Type B pancreatic cell (in vitro differentiated cells): ENCODE measurements around the gene C10orf90. TPM values are rescaled to one million over a fixed set of nuclear protein-coding genes. Genes with fewer than 3 reads are reported as not detected.

Source experiments
- DNase-seq: peaks from one replicate; pipeline ENCODE4 v3.0.0; 2021; ENCODE audit warnings: mixed read lengths; ENCODE audit not compliant: unreplicated experiment; ENCODE audit errors: extremely low spot score
- H3K27ac Mint-ChIP-seq: 2 replicates; pipeline ENCODE4 v1.8.0; 2021; ENCODE audit warnings: mild to moderate bottlenecking, mixed read lengths
- H3K27me3 Mint-ChIP-seq: 2 replicates; pipeline ENCODE4 v1.8.0; 2021; ENCODE audit warnings: mixed read lengths
- H3K36me3 Mint-ChIP-seq: 2 replicates; pipeline ENCODE4 v1.8.0; 2021; ENCODE audit warnings: mixed read lengths
- H3K4me1 Mint-ChIP-seq: one replicate; pipeline ENCODE4 v1.8.0; 2021; ENCODE audit warnings: mixed read lengths; ENCODE audit not compliant: unreplicated experiment
- H3K4me3 Mint-ChIP-seq: 2 replicates; pipeline ENCODE4 v1.8.0; 2021; ENCODE audit warnings: mild to moderate bottlenecking, mixed read lengths
- H3K9me3 Mint-ChIP-seq: 2 replicates; pipeline ENCODE4 v1.8.0; 2021; ENCODE audit warnings: mixed read lengths
- total RNA-seq: library from RNA; stranded (reverse); gene quantifications from 2 replicates; pipeline ENCODE4 v1.2.1, GENCODE V29; 2021; ENCODE audit warnings: low replicate concordance
- TF ChIP-seq, protein P1 (sequence below): fragments of 200-600 bp; sonication (generic); conservative IDR thresholded peaks from 2 replicates; pipeline ENCODE4 v1.5.0; 2021; ENCODE audit warnings: antibody characterized with exemption, mild to moderate bottlenecking

The C10orf90 gene
- total RNA-seq, 1 donor from 2014 or later = 1.5 TPM

DNA sequence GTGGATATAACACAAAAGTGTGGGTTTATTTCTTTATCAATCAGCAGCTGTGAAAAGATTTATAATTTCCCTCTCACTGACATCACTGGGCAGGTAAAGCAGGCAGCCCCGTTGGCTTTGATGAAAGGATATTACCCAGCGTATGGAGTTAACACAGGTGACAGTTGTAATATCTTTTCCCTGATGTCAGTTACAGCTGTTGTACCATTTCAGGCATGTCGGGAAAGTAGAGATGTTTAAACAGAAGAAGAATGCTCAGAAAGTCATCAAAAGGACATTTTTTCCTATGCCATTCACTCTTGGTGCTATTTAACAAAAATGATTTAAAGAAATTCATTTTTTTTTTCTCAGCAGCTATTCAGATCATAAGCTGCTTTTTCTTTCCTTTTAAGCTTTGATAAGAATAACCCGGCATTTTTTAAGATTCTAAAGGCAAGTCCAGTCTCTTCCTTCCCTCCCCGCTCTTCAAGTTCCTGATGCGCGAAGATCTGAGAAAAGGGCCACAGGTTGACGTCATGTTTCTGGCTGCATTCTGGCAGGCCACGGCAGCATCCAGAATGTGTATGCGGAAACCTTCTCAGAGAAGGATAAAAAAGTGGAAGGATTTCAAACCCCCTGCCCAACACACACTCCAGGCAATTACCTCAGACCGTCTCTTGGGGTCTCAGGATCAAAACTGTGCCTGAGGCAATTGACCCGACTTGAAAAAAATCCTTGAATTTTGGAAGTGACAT lies 249.8 kb downstream of the C10orf90 start:
- H3K27ac Mint-ChIP-seq = no peak overlapping the region
- H3K9me3 Mint-ChIP-seq = peaks cover 19% of the 10 kb centered on the region
- H3K4me1 Mint-ChIP-seq = peaks cover 16% of the 10 kb centered on the region
- DNase-seq = no peak
- TF ChIP-seq, protein P1, sequence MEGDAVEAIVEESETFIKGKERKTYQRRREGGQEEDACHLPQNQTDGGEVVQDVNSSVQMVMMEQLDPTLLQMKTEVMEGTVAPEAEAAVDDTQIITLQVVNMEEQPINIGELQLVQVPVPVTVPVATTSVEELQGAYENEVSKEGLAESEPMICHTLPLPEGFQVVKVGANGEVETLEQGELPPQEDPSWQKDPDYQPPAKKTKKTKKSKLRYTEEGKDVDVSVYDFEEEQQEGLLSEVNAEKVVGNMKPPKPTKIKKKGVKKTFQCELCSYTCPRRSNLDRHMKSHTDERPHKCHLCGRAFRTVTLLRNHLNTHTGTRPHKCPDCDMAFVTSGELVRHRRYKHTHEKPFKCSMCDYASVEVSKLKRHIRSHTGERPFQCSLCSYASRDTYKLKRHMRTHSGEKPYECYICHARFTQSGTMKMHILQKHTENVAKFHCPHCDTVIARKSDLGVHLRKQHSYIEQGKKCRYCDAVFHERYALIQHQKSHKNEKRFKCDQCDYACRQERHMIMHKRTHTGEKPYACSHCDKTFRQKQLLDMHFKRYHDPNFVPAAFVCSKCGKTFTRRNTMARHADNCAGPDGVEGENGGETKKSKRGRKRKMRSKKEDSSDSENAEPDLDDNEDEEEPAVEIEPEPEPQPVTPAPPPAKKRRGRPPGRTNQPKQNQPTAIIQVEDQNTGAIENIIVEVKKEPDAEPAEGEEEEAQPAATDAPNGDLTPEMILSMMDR = no peak
- no peak overlapping the region for H3K4me3 Mint-ChIP-seq
- H3K27me3 Mint-ChIP-seq = peaks cover 4% of the 10 kb centered on the region
- H3K36me3 Mint-ChIP-seq = peaks cover 3% of the 10 kb centered on the region

DNA sequence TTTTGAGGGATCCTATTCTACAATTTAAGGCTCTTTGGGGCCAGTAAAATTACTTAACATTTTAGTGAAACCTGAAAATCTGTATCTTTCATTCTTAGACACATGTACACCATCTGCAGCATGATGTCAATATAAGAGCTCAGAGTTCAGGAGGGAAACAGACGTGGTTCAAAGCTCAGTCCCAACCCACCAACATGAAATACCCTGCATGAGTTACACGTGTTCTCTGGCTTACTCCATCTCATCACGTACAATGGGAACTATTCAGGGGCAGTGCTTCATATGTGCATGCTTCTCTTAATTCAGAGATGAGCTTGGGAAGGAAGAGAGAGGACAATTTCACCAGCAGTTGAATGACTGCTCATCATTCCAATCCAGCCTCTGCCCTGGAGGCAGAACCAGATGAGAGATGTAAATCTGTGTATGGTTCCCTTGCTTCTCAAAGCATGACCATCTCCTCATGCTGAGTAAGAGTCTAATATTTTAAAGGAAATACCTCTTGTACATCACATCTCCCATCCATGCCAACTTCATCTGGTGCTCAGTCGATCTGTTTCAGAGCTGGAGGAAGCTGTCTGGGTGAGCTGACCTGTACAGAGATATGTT lies 253.2 kb downstream of the C10orf90 start:
- DNase-seq = no peak
- H3K4me3 Mint-ChIP-seq = no peak overlapping the region
- TF ChIP-seq, protein P1 = no peak
- H3K27ac Mint-ChIP-seq = no peak overlapping the region
- H3K4me1 Mint-ChIP-seq = peaks cover 16% of the 10 kb centered on the region
- no peaks in the 10 kb centered on the region for H3K36me3 Mint-ChIP-seq
- H3K9me3 Mint-ChIP-seq = peaks cover 4% of the 10 kb centered on the region
- H3K27me3 Mint-ChIP-seq = no peaks in the 10 kb centered on the region

- no peaks in the 10 kb centered on the region for H3K9me3 Mint-ChIP-seq
- no peak overlapping the region for H3K27ac Mint-ChIP-seq
- H3K4me3 Mint-ChIP-seq = no peak overlapping the region
- H3K4me1 Mint-ChIP-seq = peaks cover 18% of the 10 kb centered on the region
- DNase-seq = no peak
- peaks cover 12% of the 10 kb centered on the region for H3K27me3 Mint-ChIP-seq
- H3K36me3 Mint-ChIP-seq = no peaks in the 10 kb centered on the region
- TF ChIP-seq, protein P1 = no peak
Observed at GRCh38 chr10:126409821-126410220, 260.7 kb downstream of the C10orf90 start.

- peaks cover 12% of the 10 kb centered on the region for H3K27me3 Mint-ChIP-seq
- no peaks in the 10 kb centered on the region for H3K36me3 Mint-ChIP-seq
- DNase-seq = no peak
- no peak overlapping the region for H3K4me3 Mint-ChIP-seq
- H3K9me3 Mint-ChIP-seq = no peaks in the 10 kb centered on the region
- peaks cover 20% of the 10 kb centered on the region for H3K4me1 Mint-ChIP-seq
- no peak overlapping the region for H3K27ac Mint-ChIP-seq
- TF ChIP-seq, protein P1 = no peak
Observed at GRCh38 chr10:126408953-126409641, 261.4 kb downstream of the C10orf90 start.

DNA sequence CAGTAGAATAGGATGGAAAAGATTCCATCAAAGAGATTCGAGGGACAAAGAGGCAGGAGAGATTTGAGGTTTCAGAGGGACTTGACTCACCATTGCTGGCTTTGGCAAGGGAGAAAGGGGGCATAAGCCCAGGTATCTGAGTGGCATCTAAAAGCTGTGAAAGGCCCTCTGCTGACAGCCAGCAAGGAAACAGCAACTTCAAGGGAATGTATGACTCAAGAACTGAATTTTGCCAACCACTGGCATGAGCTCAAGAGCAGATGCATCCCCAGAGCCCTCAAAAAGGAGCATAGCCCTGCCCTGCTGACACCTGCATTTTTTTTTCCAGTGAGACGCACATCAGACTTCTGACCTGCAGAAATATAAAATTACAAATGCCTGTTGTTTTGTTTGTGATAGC lies 262.7 kb downstream of the C10orf90 start:
- Mint-ChIP-seq H3K27me3 (peaks cover 12% of the 10 kb centered on the region), H3K4me1 (peaks cover 29% of the 10 kb centered on the region)

More for the DNA sequence above, 262.7 kb downstream of the C10orf90 start:
- no peak for DNase-seq
- no peak overlapping the region for H3K27ac Mint-ChIP-seq
- no peaks in the 10 kb centered on the region for H3K9me3 Mint-ChIP-seq
- no peak overlapping the region for H3K4me3 Mint-ChIP-seq
- H3K36me3 Mint-ChIP-seq = no peaks in the 10 kb centered on the region
- TF ChIP-seq, protein P1 = no peak
